Measurements from ENCODE around the gene SDCCAG8.

Gene SDCCAG8

DNA sequence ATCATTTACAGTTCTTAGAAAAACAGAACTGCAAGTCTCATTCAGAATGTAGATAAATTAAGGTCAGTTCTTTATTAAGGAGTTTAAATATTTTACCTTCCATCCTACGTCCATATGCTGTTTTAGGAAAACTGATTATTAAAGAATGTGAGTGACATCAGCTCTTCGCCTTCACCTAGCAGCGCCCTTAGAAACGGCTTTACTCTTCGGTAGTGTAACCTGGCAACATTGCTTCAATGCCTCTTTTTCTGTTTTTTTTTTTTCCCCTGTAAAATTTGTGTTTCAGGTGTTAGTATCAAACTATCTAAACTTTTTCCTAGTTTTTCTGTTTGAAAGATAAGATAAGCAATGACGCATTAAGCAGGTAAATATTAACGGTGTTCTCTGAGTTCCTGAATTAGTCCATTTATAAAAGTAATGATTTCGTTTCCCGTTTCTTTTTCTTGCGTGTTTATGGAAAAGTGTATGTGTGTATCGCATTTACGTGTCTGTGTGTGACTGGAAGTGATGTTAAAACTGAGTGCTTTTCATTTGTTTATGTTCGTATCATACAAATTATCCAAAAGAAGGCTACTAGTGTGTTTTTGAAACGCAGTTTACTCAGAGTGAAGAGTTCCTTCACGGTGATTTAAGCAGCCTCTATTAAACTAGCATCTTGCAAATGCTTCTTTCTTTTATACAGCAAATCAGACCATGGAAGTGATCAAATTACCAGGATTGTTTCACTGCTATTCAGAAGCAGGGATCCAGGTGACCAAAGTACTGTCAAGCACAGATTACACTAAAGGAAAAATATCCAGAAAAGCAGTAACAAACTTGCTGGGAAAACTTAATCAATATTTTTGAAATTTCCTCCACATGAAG lies 139.0 kb downstream of the SDCCAG8 start:
- no peak for DNase-seq

DNA sequence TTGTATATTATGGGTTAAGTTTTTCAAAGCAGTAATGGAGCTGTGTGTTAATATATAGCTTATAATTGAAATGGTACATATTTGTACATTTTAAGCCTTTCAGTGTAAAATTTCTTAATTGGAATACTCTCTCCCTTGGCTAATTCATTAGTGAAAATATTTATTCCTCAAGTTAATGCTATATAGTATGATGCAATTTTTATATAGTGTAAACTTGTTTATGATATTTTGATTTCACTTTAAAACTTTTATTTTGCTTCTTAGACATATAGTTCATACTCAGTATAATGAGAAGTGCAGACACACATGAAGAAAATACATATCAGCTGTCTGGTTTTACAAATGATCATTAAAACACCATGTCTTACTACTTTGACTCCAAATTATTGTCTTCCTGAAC lies 140.6 kb downstream of the SDCCAG8 start:
- DNase-seq = no peak

- DNase-seq = no peak
Observed at GRCh38 chr1:243396876-243397275, 141.0 kb downstream of the SDCCAG8 start.

GRCh38 chr1:243397613-243398321 lies 141.9 kb downstream of the SDCCAG8 start:
- no peak for DNase-seq

- no peak for DNase-seq
Observed at GRCh38 chr1:243399561-243400155, 143.8 kb downstream of the SDCCAG8 start.

GRCh38 chr1:243402868-243403267 lies 147.0 kb downstream of the SDCCAG8 start:
- DNase-seq = no peak

- no peak for DNase-seq
Observed at GRCh38 chr1:243406424-243406823, 150.6 kb downstream of the SDCCAG8 start.

DNA sequence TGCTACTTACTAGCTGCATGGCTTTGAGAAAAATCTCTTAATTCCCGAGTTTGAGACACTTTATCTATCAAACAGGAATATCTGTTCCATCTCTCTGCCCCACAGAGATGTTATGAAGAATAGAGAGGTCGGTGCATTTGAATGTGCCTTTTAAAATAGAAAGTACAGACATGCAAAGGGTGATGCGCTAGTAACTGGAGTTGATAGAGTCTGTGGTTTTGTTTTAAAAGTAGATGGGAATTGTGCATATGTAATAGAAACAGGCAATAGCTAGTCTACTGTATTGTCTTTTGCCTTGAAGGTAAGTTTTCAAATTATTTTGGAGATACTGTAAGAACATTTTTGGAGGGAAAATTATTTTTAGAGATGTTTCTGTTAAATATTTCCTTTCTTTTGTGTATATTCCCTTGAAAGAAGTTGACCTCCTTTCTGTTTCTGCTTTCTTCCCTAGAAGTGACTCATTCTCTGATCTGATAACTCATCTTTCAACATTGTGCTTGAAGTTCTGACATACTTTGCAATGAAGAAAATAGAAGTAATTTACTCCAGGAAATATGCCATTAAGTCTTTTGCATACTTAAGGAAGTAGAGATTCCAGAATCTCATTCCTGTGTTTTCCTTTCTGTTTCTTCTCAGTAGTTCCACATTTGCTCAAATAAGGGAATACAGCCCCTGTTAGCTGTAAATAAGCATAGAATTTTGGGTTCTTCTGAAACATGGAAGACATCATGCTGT lies 151.6 kb downstream of the SDCCAG8 start:
- no peak for DNase-seq

DNA sequence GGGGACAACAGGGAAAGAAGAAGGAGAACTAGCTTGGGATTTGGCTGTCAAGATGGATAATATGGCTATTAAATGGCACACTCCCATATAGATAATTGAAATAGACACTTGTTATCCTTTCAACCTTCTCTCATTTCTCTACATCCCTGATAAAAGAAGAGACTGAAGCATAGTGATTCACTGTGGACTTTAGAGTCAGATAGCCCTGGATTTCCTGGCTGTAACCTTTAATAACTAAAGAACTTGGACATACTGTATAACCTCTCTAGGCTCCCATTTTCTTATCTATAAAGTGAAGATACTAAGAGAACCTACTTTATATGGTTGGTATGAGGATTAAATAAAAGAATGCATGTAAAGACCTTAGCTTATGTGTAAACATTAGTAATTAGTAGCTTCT lies 152.6 kb downstream of the SDCCAG8 start:
- DNase-seq = no peak

GRCh38 chr1:243409284-243409683 lies 153.4 kb downstream of the SDCCAG8 start:
- no peak for DNase-seq

DNA sequence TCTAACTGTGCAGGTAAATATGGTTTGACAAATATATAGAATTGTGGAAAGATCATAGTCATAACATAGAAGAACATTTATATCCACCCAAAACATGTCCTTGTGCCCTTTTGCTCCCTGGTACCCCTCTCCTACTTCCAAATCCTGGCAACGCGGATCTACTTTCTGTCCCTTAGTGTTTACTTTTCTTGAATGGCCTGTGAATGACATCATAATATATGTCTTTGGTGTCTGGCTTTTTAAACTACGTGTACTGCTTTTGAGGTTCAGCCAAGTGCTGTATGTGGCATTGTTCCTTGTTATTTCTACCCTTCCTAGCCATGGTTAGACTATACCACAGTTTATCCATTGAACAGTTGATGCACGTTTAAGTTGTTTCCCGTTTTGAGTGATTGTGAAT lies 155.6 kb downstream of the SDCCAG8 start:
- no peak for DNase-seq

DNA sequence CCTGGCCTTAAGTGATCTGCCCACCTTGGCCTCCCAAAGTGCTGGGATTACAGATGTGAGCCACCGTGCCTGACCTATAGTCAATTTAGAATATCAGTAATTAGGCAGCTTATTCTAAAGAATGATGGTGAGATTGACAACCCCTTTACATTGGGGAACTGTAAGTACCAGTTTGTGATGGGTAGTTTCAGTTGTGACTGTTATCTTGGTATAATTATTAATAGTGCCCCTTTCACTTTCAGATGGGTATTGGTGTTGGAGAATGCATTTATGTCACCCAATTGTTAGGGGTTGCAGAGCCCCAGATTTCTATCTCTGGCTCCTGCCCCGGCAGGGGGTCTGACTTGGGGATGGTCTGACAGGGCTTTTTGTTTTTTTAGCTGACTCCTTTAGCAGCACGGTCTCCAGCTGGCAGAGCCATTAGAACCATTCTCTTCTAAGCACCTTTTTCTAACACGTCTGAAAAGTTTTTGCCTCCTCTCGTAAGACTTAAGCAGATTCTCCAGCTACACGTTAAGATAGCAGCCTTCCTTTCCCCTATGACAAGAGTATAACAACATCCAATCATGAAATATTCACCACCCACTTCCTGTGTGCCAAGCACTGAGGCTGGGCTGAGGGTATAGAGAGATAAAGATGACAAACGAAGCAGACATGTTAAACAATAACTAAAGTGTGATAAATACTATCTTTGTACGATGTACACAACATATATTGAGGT lies 157.8 kb downstream of the SDCCAG8 start:
- no peak for DNase-seq

- DNase-seq = no peak
Observed at GRCh38 chr1:243414152-243414494, 158.3 kb downstream of the SDCCAG8 start.

DNA sequence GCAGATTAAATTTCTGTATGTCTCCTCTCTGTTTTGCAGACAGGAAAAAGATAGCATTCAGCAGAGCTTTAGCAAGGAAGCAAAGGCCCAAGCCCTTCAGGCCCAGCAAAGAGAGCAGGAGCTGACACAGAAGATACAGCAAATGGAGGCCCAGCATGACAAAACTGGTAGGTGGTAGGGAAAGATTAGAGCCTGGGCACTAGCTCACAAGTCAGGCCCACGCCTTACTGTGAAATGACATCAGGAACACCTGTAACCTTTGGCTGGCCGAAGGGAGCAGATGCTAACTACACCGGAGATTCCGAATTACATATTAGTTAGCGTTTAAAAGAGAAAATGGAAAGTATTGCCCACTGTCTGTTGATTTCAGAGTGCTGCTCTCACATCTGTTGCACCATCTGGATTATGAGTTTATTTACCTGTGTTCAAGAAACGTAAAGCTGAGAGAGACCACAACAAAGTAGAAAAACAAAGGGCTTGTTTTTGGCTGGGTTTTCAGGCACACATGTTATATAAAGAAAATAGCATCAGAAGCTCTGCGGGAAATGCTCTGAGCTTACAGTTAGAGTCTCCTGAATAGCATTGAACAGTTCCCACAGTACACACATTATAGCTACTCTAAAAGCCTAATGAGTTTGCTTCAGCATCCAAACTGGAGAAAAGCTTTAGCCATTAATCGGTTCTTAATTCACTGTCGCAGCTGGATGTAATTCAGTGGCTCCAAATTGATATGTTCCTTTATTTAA lies 160.0 kb downstream of the SDCCAG8 start:
- DNase-seq = no peak

GRCh38 chr1:243416495-243416894 lies 160.7 kb downstream of the SDCCAG8 start:
- no peak for DNase-seq

- DNase-seq = no peak
Observed at GRCh38 chr1:243420016-243420945, 164.4 kb downstream of the SDCCAG8 start.

- DNase-seq = no peak
Observed at GRCh38 chr1:243420946-243421685, 165.3 kb downstream of the SDCCAG8 start.

DNA sequence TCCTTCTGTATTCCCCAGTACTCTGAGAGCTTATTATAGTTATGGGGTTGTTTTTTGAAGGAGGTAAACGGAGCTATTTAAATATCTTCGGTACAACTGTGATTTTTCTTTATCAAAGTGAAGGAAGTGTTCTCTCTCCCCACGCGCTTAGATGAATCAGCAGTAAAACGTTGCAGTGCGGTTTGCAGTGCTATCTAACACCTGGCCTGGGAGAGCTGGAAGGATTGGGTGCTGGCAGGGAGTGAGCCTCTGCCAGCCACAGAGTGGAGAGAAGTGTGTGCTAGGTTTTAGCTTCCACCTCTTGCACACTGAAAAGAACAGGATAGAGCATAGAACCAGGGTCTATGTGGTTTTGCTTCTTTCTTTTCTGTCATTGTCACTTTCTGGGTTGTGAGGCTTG lies 165.9 kb downstream of the SDCCAG8 start:
- DNase-seq = peak; percentile 72

DNA sequence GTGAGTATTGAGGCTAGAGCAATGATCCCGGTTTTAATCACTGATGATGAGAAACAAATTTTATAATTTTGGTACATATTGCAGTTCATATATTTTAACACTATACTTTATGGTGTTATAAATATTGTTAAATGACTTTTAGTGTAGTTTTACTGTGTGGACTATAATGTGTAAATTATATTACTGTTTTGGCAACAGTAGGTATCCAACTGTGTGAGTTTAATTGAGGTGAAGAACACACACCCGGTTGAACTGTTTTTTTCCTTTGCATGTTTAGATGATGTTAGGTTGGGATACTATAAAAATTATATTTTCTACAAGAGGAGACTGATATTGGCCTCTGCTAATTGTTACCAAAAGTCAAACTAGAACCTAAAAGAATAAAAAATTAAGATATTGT lies 166.5 kb downstream of the SDCCAG8 start:
- DNase-seq = no peak

- DNase-seq = no peak
Observed at GRCh38 chr1:243428084-243428483, 172.2 kb downstream of the SDCCAG8 start.

Data from COR-L47 (cell line).